ENCODE measurements around the gene OR6F1.
"Not testable (repeated sequence)": the region's sequence is repeated elsewhere in the genome, so short reads cannot be mapped to it uniquely, and the experiment has no call there.

OR6F1 gene

DNA sequence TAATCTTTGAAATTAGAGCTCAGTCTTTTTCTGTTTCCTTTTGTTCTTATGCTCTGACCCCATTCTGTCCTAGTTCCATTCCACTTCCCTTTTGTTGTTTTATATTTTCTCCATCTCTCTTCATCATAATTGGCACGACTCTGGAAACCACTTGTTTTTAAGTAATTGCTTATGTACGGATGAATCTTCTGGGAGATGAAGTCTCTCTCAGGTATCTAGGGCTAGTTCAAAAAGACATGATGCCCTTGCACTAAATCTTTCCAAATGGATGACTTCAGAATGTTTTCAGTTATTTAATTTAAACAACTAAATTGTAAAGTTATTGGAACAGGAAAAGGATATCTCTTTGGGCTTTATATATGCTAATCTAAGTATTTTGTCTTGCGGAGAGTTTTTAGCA lies at the start of gene OR6F1:
Gene OR6F1, minus strand, starts transcription at position 101 of the 400 bp plus-strand sequence. CDS start 3,891 bp downstream, outside the sequence.
- in situ Hi-C loops (cut with MboI; ENCODE audit: low sequenced_read_pairs), result no loop called here

DNA sequence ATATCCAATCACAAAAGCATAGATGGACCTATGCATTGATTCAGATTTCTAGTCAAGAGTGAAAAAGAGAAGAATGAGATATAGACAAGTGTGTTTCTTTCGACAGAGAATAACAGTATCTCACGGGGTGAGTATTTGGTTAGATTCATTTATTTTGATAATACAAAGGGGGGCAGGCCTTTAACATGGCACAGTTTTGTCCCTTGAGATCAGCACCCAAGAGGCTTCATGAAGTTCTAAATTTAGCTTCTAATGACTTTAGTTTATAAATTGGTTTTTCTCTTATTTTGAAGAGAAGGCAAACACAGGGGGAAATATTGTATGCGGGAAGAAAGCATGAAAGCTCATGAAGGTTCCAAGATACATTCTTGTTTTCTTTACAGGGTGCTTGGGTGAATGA lies 44.0 kb upstream of the OR6F1 start, which contains the start of gene OR1C1:
Gene OR1C1, minus strand, starts transcription at position 101 of the 400 bp plus-strand sequence. CDS start 2,150 bp downstream, outside the sequence.
- in situ Hi-C loops (cut with MboI; ENCODE audit: low sequenced_read_pairs), result no loop called here

DNA sequence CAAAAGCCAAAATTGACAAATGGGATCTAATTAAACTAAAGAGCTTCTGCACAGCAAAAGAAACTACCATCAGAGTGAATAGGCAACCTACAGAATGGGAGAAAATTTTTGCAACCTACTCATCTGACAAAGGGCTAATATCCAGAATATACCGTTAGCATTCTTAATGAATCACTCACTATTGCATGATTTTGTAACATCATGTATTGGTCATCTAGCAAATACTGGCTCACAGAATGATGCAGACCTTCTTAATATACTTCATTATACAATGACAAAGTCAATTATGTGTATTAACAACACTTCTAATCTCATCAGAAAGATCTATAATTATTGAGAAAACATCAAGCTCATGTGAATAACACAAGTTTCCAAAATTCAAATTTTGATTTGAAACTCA lies 37.9 kb upstream of the OR6F1 start:
- in situ Hi-C loops (cut with MboI; ENCODE audit: low sequenced_read_pairs), result not testable (repeated sequence)

DNA sequence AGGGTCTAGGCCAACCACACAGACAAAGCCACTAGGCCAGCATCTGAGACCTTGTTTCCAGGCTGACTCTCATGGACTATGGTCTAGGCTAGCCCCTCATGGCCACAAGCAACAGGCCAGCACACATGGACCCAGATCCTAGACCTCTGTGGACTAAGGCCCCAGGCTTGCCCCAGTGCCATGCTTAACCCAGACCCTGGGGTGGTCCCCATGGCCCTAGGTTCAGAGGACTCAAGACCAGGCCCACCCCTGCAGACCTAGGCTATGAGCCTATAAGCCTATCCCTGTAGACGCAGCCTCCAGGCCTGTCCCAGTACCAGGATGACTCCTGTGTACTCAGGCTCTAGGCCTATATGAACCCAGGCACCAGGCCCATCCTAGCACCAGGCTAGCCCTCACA lies 33.4 kb upstream of the OR6F1 start:
- in situ Hi-C loops (cut with MboI; ENCODE audit: low sequenced_read_pairs), result no loop called here

DNA sequence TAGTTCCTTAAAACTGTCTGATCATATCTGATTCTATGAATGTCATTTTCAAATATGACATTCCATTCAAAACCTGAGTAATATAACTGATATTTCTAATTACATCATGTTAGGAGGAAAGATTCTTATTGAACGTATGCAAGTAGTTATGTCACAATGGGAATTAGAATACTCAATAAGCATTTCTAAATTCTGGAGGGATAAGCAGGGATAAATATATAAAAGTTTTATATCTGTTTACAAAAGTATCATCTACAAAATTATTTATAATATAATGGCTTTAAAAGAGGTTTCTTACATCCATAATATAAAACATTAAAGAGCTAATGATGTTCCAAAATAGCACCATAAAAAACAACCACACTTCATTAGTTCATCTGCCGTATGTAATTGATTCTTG lies 31.6 kb upstream of the OR6F1 start, which contains the start of gene OR14A2:
Gene OR14A2, minus strand, starts transcription at position 101 of the 400 bp plus-strand sequence.
- in situ Hi-C loops (cut with MboI; ENCODE audit: low sequenced_read_pairs), result no loop called here

DNA sequence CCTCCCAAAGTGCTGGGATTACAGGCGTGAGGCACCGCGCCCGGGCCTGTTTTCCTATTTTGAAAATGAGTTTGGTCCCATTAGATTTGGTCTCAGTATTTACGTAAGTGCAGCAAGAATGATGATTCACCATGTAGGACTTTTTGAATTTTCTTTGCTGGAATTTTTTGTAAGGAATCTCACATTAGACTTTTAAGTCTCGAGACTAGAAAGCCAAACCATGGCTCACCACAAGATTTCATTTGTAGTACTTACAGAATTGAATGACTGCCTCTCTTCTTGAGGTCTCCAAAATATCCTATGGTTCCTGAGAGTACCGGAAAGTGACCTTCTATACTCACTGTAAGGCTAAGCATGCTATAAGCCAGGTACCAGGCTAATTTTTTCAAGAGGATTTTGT lies 31.2 kb upstream of the OR6F1 start:
- in situ Hi-C loops (cut with MboI; ENCODE audit: low sequenced_read_pairs), result no loop called here

DNA sequence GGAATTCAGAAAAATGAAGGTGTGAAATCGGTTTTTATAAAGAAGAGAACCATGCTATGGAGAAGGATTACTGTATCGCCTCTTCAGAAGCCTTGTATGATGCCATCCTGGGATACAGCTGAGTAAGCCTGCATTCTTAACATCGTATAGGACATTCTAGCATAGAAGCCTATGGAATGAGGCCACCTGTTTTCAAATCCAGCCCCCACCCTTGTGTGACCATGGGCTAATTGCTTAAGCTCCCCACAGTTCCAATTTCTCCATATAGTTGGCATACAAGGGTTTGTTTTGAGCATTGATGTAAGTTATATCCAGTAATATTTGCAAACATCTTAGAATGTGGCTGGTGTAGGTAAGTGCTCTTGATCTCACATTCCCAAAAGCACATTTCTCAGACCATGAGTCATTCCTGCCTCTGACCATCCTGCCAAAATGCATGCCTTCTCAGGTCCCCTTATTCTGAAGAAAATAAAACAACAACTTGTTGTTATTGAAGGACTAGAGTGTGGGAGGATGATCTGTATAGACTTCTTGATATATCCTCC lies 30.0 kb upstream of the OR6F1 start:
- in situ Hi-C loops (cut with MboI; ENCODE audit: low sequenced_read_pairs), result no loop called here

DNA sequence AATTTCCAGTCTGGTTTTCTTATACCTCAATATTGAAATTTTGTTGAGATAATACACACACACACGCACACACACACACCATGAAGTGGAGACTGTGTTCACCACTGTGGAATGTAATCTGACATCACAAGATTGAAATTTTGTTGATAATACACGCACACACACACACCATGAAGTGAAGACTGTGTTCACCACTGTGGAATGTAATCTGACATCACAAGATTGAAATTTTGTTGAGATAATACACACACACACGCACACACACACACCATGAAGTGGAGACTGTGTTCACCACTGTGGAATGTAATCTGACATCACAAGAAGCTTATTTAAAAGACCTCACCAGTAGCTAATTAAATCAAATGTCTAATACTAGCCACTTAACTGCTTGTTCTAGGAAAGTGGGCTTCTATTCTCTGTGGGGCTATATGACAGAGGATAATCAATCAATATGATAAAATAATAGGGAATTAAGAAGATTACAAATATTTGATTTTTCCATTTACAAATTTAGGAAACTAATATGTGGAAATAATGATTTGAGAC lies 25.8 kb upstream of the OR6F1 start:
- in situ Hi-C loops (cut with MboI; ENCODE audit: low sequenced_read_pairs), result not testable (repeated sequence)

DNA sequence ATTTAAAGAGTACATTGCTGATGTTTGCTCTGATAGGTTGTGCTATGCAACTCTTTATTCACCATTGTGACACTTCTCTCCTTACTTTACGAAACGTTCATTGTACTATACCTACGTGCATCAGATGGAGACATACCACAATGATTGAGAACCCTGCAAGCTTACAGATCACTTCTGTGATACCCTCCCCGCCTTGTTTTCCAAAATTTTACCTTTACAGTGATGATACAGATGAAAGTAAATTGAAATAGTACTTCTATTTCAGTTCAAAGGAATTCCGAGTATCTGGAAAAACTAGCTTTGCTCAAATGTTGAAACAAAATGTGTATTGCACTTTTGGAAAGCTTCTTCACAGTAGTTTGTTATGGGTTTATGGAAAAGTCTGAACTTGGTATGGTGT lies 25.3 kb upstream of the OR6F1 start:
- in situ Hi-C loops (cut with MboI; ENCODE audit: low sequenced_read_pairs), result no loop called here

DNA sequence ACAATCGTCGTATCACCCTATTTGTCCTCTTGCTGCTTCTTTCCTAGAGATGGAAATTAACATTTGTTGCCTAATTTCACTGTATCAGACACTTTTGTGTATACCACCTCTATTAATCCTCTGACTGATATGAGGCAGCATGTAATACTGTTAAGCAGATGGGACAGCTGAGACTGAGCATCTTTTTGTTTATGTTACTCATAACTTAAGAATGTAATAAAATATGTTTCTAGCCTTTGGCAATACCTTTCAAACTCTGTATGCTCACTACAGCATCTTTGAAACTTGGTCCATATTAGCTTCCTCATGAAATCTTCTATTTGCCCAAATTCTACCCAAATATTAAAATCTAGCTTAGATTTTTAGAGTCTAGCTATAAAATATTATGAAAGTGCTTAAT lies 24.3 kb upstream of the OR6F1 start:
- in situ Hi-C loops (cut with MboI; ENCODE audit: low sequenced_read_pairs), result no loop called here

DNA sequence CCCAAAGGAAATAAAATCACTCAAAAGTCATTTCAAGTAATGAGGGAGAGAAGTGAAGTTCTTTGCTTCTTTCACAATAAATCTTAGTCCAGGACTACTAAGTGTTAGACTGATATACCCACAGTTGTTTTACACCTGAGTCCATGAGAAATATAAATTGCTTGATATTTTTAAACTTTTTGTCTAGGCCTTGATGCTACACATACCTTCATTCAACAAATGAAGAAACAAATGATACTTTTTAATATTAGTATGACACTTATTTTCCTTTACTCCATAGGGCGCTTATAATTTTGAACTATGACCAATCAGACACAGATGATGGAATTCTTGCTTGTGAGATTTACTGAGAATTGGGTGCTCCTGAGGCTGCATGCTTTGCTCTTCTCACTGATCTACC lies 21.9 kb upstream of the OR6F1 start, which contains the start of gene OR14K1:
Gene OR14K1, plus strand, starts transcription at position 301 of the 400 bp plus-strand sequence. Its CDS starts 0 bp downstream, at position 301.
- in situ Hi-C loops (cut with MboI; ENCODE audit: low sequenced_read_pairs), result no loop called here

DNA sequence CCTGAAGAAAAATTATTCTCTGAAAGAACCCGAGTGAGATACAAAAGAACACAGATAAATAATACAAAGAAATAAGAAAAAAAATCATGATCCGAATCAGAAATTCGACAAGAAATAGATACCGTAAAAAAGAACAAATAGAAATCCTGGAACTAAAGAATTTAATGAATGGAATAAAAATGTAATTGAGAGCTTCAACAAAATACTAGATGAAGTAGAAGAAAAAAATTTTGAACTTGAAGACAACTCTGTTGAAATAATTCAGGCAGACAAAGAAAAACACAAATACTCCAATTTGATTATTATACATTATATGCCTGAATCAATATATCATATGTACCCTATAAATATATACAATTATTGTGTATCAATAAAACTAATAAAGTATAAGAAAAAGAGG lies 4.8 kb upstream of the OR6F1 start:
- in situ Hi-C loops (cut with MboI; ENCODE audit: low sequenced_read_pairs), result no loop called here

DNA sequence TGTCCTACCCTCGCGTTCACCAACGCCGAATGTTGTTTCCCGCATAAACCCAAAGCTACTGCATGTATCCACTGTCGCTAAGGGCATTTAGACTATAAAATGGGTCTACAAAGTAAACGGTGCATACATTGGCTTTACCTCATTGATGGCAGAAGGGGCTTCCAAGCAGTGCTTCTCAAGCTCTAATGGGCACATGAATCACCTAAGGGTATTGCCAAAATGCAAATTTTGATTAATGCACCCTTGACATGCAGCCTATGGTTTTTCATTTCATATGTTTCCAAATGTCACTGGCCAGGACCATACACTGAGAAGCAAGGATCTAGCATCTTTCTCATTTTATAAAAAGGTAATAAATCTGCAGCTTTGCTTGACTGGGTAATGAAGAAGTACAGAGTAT lies 2.7 kb downstream of the OR6F1 start:
- in situ Hi-C loops (cut with MboI; ENCODE audit: low sequenced_read_pairs), result no loop called here

DNA sequence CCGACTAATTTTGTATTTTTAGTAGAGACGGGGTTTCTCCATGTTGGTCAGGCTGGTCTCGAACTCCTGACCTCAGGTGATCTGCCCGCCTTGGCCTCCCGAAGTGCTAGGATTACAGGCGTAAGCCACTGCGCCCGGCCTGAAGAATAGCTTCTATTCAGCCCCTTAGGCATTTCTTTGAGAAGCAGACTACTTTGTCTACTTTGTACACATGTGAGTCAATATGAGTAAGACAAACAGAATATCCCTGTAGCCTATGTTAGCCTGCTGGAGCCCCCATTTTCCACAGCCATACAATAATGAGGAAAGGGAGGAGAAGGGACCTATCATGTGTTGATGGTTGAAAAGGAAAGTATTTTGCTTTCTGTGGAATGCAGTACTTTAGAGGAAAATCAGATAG lies 5.8 kb downstream of the OR6F1 start:
- in situ Hi-C loops (cut with MboI; ENCODE audit: low sequenced_read_pairs), result not testable (repeated sequence)

DNA sequence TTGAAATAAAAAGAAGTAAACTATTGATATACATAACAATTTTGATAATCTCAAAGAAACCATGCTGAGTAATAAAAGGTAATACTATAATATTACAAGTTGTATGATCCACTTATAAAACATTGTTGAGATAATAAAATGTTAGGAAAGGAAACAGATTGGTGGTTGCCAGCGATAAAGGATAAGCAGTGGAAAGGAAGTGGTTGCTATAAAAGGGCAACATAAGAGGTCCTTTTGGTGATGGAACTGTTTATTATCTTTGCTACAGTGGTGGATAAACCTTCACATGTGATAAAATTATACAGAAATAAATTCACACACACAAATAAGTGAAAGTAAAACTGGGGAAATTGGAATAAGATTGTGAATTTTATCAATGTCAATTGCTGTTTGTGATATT lies 15.1 kb downstream of the OR6F1 start:
- in situ Hi-C loops (cut with MboI; ENCODE audit: low sequenced_read_pairs), result no loop called here

DNA sequence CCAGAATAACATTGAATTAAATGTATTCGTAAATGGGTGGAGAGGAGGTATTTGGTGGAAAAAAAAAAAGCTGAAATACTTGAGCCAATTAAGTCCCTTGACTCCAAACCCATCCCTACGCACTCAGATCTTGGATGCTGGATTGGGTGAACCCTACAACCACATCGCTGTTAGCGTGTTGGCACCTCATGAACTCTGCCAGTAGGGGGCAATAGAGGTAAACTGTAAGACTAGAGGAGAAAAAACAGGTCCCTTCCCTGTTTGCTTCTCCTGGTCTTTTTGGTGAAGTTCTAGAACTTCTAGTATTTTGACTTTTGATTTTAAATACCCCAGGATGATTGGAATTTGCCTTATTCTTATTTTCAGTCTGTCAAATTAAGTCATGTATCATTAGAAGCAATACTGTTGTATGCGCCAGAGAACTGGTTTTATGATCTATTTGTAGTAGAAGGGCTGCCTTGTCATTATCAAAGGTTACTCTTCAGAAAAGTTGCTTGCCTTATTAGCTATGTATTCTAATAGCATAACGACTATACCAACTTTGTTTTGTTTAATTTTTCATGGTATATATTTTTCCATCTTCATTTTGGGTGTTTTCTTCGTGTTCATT lies 35.1 kb downstream of the OR6F1 start:
- in situ Hi-C loops (cut with MboI; ENCODE audit: low sequenced_read_pairs), result no loop called here

DNA sequence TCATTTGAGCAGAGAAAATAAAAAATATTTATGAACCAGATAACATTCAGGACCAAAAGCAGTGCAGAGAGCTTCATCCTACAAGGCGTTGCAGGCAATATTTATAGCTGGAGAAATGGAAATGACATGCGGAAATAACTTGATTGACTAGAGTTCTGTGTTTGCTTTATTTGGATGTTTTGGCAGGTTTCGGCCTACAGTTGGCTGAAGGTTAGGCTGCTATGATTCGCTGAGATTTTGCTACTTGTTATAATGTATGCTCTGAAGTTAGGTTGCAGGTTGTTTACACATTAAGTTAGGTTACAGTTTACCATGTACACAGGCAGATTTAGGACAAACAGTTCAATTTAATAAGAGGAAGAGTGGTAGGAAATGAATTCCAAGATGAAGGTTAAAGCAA lies 36.3 kb downstream of the OR6F1 start:
- in situ Hi-C loops (cut with MboI; ENCODE audit: low sequenced_read_pairs), result no loop called here

DNA sequence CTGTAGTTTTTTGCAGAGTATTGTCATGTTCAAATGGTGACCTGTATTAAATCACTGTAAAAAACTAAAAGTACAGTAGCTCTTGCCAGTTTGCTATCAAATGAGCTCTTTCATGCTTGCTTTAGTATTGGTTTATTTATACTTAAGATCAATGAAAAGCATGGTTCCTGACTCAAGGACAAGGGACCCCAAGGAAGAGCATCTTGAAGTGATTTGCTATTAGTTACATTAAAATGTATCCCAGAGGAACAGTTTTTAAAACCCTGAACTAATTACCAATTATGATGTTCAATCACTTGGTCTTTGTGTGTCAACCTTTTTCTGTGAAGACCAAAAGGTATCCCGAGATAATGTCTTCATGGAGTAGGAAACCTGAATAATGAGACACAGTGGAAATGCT lies 36.8 kb downstream of the OR6F1 start, which contains the start of gene OR13G1:
Gene OR13G1, minus strand, starts transcription at position 101 of the 400 bp plus-strand sequence. CDS start 6,698 bp downstream, outside the sequence.
- in situ Hi-C loops (cut with MboI; ENCODE audit: low sequenced_read_pairs), result no loop called here

DNA sequence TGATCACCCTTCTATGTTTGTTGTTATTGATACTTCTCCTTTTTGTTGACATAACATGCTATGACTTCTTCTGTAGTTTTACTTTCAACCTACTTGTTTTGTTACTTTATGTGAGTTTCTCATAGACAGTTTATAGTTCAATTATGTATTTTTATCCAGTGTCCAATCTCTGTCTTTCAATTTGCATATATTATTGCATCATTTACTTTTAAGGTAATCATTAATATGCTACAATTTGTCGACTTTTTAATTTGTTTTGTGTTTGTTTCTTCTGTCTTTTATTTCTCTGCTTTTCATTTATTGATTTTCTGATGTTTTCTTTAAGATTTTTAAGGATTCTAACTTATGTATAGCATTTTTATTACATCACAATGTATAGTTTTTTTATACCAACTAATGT lies 47.2 kb downstream of the OR6F1 start:
- in situ Hi-C loops (cut with MboI; ENCODE audit: low sequenced_read_pairs), result no loop called here
